Stimulated activated CD4-positive, alpha-beta T cell treated with anti-CD3 and anti-CD28 coated beads, Interleukin-12 subunit alpha, Interleukin-12 subunit beta, amount 100 ng/mL, for 24 hours (primary cell): ENCODE data around the gene FBXO46.
"Not testable (repeated sequence)": the region's sequence is repeated elsewhere in the genome, so short reads cannot be mapped to it uniquely, and the experiment has no call there.

ENCODE experiments used
- DNase-seq, 2 experiments: peaks; one replicate each; pipeline ENCODE4 v3.0.0-alpha.2; 2020; ENCODE audit warnings: low read depth in 2 of 2

Gene FBXO46

GRCh38 chr19:45729800-45730290 lies 851 bp downstream of the FBXO46 start:
- no peak for DNase-seq

DNA sequence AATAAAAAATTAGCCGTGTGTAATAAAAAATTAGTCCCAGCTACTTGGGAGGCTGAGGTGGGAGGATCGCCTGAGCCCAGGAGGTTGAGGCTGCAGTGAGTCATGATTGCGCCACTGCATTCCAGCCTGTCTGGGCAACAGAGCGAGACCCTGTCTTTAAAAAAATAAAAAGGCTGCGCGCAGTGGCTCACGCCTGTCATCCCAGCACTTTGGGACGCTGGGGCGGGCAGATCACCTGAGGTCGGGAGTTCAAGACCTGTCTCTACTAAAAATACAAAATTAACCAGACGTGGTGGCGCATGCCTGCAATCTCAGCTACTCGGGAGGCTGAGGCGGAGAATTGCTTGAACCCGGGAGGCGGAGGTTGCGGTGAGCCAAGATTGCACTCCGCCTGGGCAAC lies 2.0 kb downstream of the FBXO46 start:
- not testable (repeated sequence) for DNase-seq

DNA sequence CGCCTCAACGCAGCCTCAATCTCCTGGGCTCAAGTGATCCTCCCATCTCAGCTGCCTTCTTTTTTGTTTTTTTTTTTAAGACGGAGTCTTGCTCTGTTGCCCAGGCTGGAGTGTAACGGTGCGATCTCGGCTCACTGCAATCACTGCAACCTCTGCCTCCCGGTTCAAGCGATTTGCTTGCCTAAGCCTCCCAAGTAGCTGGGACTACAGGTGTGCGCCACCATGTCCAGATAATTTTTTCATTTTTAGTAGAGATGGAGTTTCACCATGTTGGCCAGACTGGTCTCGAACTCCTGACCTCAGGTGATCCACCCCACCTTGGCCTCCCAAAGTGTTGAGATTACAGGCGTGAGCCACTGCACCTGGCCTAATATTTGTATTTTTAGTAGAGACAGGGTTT lies 10.6 kb downstream of the FBXO46 start:
- DNase-seq = not testable (repeated sequence)

- DNase-seq = no peak
These were observed 12.6 kb downstream of the FBXO46 start for GRCh38 chr19:45717983-45718650.

GRCh38 chr19:45717131-45717982 lies 13.3 kb downstream of the FBXO46 start:
- DNase-seq = peak; percentile 92 to 96

DNA sequence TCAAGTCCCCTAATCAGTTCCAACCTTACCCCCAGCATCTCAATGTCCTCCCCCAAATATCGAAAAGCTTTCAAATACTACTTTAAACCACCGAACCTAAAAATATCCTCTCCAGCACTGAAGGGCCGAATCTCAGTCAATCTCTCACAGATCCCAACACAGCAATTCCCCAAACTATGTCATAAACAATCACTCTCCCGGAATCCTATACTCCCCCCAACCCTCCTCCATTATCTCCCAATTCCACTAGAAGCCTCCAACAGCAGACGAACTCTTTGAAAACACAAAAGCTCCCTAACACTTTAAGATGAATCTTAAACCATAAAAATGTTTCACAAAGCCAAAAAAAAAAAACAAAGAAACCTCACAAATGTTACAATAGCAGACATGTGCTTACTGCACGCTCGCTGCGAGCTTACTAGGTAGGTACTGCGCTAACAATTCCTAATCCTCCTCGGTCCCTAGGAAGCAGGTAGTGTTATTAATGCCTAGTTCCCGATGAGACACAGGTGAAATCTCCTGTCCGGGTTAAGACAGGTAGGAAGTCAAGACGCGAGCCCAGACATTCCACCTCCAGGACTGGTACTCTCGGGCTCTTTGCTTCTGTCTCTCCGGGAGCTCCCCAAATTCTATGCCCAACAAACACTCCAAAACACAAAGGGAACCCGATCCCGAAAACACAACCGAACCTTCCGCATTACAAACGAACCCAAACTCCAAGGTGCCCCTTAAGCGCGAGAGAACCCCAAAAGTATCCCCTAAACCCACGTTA lies 14.2 kb downstream of the FBXO46 start:
- DNase-seq = no peak

DNA sequence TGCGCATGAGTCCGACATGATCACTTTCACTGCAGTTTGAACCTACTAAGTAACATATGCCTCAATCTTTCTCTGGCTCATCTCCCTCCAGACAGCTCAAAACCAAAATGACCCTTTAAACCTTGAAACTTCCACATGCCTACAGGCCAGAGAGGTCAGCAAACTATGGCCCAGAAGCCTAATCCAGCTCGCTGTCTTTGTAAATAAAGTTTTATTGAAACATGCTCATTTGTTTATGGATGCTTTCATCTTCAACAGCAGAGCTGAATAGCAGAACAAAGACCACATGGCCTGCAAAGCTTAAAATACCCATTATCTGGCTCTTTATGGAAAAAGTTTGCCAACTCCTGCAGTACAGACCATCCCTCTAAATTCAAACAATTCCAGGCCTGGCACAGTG lies 15.6 kb downstream of the FBXO46 start:
- DNase-seq = no peak

GRCh38 chr19:45713141-45713540 lies 17.6 kb downstream of the FBXO46 start:
- DNase-seq = no peak

DNA sequence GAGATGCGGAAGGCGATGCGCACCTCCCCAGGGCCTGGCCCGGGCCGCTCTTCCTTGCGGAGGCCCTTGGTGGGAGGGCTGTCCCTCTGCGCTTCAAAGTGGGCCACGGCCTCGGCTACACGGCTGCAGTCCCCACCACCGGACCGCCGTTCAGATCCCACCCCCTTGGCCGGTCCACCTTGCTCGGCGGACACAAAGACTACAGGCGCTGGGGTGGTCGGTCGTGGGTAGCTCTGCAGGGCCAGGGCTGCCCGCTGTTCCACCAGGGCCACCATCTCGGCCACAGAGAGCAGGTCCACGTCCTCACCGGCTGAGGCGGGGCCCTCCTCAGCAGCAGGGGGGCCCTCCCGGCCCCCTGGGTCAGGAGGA lies 18.0 kb downstream of the FBXO46 start:
- no peak for DNase-seq

GRCh38 chr19:45711851-45712698 lies 18.6 kb downstream of the FBXO46 start:
- no peak for DNase-seq

DNA sequence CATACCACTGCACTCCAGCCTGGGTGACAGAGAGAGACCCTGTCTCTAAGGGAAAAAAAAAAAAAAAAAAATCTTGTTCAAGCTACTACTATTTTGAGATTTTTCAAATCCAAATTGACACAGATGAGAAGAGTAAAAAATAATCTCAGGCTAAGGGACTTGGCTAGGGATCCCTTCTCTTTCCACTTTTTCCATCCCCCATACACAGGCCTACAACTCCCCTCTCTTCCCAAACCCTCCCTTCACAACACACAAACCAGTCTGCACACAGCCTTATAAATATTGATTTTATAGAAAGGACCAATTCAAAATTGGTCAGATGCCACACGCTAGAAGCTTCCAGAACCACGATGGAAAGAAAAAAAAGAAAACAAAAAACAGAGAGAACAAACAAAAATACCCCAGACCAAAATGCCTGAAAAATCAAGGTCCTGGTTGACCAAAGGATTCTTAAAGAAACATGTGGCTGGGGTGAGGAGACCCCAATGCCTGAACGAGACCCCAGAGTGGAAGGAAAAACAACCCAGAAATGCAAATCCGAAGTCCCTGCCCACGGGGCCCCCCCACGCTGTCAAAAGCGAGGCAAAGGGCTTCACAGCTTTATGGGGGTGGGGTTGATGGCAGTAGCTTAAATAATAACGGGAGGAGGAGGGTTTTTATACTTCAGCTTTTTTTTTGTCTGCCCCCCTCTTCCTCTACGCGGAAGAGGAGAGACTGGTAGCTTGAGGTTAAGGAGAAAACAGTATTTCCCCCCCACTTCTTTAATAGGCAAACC lies 20.2 kb downstream of the FBXO46 start:
- no peak for DNase-seq

DNA sequence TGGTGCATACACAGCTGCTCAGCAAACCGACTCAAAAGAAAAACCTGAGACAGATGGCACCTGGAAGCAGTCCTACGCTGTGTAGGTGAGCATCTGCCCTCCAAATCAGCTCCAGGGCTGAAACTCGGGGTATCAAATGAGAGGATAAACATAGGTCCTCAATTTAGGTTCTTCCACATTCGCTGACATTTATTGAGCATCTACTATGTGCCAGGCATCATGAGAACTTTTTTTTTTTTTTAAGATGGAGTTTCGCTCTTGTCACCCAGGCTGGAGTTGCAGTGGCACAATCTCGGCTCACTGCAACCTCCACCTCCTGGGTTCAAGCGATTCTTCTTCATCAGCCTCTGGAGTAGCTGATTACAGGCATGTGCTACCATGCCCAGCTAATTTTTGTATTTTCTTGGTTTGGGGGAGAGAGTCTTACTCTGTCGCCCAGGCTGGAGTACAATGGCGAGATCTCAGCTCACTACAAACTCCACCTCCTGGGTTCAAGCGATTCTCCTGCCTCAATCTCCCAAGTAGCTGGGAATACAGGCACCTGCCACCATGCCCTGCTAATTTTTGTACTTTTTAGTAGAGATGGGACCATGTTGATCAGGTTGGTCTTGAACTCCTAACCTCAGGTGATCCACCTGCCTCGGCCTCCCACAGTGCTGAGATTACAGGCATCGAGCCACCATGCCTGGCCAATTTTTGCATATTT lies 24.8 kb downstream of the FBXO46 start:
- no peak for DNase-seq

- no peak for DNase-seq
These were observed 25.6 kb downstream of the FBXO46 start for GRCh38 chr19:45705115-45705514.

- DNase-seq = no peak
These were observed 29.0 kb downstream of the FBXO46 start for GRCh38 chr19:45701676-45702075.

DNA sequence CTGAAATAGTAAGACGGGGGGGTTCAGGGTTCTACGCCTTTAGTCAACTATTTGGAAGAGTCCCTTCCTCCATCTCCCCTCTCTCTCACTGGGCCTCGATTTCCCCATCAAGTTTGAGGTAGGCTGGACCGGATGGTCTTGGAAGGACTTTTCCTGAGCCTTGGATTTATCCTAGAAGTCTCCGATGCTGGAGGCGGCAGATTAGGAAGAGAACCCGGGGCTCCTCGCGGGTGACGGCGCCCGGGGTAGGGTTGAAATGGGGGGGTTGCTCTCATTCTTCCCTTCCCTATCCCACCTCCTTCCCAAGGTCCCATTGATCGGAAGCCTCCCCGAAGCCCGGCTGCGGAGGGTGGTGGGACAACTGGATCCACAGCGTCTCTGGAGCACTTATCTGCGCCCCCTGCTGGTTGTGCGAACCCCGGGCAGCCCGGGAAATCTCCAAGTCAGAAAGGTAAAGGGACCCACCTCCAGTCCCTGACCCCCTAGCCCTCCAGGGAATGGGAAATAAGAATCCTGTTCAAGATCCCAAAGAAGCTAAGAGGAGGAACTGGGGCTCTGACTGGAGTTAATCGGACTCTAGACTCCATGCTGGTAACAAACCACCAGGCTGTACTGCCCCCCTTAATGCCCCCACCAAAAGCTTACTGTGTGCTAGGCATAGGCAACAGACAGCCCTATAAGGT lies 37.4 kb downstream of the FBXO46 start:
- DNase-seq = peak; percentile 56 to 82

DNA sequence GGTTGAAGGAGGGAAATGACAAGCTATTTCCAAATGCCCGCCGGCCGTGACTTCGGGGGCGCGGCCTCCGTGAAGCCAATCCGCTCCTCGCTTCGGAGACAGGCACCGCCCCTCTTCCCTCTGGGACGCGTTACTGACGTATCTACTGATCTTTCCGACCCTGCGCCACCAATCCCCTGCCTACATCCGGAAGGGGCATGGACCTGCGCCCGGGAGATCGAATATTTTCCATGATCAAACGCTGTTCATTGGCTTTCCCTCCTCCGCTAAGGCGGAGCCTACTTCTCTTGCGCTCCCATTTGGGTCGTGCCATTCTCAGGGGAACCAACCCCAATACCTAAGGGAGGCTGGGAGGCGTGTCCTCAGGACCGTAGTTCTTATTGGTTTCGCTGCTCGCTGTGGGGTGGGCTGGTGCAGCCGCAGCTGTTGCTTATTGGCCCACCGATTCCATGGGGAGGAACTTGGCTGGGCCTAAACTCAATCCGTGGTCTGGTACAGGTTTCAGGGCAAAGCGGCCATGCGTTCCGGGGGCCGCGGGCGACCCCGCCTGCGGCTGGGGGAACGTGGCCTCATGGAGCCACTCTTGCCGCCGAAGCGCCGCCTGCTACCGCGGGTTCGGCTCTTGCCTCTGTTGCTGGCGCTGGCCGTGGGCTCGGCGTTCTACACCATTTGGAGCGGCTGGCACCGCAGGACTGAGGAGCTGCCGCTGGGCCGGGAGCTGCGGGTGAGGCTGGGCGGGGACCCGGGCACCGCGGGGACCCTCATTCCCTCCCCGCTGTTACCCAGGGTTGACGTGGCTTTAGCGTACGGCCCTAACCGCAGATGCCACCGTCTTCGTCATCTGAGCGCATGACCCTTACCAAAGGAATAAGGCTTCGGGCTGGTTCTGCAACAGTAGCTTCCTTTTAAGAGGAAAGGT lies 38.2 kb downstream of the FBXO46 start, which contains the start of gene QPCTL:
QPCTL (plus strand) TSS at position 480 of the 919 bp plus-strand sequence; CDS start at position 518, 38 bp downstream.
- peak; percentile 90 to 97 for DNase-seq

GRCh38 chr19:45691516-45692186 lies 39.0 kb downstream of the FBXO46 start, which contains the start of gene SNRPD2:
SNRPD2 (minus strand) TSS chr19:45691953; CDS start chr19:45691888, 65 bp downstream.
- DNase-seq = peak; percentile 87 to 88
